GM19239 (cell line): ENCODE measurements around the gene EFS.

ENCODE experiments used
- DNase-seq: peaks from one replicate; pipeline ENCODE4 v3.0.0; 2011; ENCODE audit warnings: low spot score; ENCODE audit not compliant: insufficient read length
- FAIRE-seq: peaks from 2 replicates; lab custom pipeline; 2011; peaks lifted over from hg19 to GRCh38; lab: Jason Lieb, UNC

EFS gene, protein sequence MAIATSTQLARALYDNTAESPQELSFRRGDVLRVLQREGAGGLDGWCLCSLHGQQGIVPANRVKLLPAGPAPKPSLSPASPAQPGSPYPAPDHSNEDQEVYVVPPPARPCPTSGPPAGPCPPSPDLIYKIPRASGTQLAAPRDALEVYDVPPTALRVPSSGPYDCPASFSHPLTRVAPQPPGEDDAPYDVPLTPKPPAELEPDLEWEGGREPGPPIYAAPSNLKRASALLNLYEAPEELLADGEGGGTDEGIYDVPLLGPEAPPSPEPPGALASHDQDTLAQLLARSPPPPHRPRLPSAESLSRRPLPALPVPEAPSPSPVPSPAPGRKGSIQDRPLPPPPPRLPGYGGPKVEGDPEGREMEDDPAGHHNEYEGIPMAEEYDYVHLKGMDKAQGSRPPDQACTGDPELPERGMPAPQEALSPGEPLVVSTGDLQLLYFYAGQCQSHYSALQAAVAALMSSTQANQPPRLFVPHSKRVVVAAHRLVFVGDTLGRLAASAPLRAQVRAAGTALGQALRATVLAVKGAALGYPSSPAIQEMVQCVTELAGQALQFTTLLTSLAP

DNA sequence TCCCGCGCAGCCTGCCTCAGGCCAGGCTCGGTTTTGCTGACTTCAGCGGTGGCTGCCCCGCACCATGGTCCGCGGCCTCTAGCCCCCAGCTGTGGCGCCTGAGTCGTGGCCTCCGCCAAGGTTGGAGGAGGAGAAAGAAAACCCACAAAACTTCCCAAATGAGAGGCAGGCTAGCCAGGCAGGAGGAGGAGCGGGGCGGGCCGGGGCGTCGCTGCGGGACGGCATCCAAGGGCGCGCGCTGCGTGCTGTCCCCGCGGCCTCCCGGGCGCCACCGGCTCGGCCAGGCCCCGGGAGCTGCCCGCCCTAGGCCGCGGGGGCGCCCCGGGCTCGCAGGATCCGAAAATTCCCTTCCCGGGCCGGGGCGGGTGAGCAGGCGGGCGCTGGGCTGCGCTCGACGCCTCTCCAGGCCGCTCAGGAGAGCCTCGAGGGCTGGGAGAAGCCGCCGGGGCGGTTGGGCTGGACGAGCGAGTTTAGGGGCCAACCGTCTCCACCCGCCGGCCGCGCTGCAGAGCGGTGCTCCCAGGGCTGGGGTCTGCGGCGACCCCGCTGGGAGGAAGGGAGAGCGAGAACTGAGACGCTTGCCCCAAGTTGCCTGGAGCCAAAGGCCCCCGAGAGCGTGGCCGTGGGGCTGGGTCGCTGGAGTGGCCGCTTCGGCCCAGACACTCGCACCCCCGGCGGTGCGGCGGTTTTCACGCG lies at the start of gene EFS:
Gene EFS (minus strand): TSS at position 137 of the 696 bp plus-strand sequence. CDS start 147 bp downstream, outside the sequence.
- no peak for FAIRE-seq
- DNase-seq: no peak

DNA sequence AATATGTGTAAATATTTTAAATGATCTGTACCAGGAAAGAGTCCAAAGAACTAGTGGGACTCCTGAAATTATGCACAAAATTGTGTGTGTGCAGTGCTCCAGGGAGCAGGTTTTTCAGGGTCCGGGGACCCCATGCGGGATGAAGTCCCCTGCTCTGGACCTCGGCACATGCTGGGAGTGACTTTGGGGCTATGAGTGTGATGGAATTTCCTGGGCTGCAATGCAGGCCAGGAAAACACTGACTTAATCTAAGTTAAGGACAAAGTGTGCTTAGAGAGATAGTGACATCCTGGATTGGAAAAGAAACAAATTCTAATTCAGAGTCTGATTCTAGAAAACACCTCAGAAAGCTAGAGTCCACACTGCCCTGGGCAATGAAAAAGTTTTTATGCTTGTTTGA lies 49.3 kb upstream of the EFS start:
- no peak for FAIRE-seq

DNA sequence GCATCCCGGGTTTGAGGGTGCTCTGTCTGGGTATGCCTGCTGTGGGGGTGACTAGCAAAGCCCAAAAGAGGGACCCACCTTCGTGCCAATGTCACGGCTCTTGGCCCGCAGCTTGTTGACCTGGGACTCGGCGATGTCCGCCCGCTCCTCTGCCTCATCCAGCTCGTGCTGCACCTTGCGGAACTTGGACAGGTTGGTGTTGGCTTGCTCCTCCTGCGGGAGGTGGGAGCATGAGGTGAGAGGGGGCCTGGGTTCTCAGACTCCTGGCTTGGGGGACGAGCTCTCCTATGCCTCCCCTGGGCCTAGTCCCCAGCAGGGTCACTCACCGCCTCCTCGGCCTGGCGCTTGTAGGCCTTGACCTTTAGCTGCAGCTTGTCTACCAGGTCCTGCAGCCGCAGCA lies 48.7 kb upstream of the EFS start:
- FAIRE-seq (no peak), DNase-seq (no peak)

More for the DNA sequence above, 49.3 kb upstream of the EFS start:
- DNase-seq: no peak

DNA sequence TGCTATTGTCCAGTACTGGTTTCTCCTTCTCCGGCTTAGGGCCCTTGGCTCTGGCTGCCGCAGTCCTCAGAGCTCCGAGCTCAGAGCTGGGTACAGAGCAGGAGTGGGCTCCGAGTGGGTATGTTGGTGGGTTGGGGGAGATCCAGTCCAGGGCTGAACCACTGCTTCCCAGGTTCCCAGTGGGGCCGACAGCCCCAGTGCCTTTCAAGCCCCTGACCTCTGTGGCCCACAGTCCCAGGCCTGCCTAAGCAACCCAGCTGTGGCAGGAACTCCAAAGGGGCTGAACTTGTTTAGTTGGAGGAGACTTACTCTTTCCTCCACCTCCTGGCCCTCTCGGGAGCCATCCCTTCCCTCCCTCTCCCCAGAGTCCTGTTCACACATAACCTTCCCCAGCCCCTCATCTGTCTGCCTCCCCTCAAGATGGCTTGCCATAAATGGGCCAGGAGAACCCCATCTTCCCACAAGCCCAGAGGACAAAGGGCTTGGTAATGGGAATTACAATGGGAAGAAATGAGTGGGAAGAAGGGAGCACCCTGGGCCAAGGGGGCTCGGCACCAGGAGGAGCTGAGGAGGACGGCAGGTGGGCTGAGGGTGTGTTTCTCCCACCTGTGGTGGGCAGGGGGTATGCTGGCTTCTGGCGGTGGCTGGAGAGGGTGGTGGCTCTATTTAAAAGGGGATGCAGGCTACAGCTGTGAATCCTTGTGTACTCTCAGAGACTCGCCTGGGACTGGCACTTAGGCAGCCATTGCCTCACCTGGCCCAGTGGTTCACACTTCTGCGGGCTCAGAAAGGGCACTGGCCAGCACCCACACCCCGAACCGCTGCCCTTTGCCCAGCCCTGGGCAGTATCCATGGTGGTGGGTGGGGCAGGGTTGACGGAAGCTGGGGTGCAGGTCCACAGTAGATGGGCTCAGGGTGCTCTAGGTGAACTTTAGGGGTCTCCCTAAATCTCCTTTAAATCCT lies 46.9 kb upstream of the EFS start:
- no peak for FAIRE-seq

DNA sequence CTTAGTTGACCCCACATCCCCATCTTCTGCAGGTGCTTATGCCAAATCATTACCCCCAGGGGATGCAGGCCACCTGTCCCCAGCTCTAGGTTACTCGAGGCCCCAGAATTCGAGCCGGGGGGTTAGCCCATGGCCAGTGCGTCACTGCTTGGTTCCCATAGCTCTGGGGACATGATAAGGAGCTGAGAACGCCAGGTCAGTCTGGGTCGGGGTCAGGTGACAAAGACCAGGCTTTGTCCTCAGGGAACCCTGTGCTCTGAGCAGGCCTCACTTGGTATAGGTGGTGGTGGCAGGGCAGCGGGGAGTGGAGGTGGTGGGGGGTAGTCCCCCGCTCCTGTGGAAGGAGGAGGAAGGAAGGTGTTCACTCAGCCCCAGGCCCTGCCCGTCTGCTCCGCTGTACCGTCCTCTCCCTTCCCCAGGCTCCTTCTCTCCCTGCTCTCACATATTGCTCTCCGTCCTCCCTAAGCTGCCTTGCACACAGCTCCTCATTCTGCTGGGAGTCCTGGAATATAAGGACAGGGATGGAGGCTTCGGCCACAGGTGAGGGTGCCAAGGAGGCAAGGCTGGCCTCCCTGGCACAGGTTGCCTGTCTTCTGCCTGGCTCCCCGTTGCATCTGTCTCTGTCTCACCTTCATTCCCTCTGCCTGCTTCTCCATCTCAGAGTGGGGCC lies 45.1 kb upstream of the EFS start:
- DNase-seq (no peak), FAIRE-seq (no peak)

More for the DNA sequence above, 46.9 kb upstream of the EFS start:
- no peak for DNase-seq

DNA sequence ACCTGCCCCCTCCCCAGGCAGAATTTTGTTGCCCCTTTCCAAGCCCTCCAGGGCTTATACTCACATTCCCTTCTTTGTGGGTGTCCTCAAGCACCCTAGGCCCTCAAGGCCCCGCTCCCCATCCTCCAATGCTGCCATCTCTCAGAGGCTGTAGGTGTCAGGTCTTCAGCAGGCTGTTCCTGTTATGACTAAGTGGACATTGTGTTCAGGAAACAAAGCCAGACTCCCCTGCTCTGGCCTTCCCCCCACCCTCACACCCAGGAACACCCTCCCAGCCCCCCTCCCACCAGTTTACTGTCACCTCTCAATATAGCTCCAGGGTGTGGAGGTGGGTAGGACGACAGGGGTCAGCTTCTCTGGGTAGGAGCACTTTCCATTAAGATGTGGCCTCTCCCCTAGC lies 44.5 kb upstream of the EFS start:
- no peak for DNase-seq
- no peak for FAIRE-seq

DNA sequence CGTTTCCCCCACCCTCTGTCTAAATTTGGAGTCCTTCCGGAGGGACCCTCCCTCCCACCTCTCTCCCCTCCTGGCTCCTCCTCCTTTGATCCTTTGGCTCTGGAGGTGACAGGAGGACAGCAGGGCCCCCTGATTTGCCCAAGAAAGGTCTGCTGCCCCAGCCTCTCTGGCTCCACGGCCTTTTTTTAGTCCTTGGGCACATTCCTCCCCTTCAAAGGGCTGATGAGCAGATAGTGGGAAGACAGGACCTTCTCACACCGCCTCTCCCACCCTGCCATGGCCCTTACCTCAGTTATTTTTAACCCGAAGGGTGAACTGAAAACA lies 43.3 kb upstream of the EFS start:
- no peak for FAIRE-seq
- DNase-seq: no peak

DNA sequence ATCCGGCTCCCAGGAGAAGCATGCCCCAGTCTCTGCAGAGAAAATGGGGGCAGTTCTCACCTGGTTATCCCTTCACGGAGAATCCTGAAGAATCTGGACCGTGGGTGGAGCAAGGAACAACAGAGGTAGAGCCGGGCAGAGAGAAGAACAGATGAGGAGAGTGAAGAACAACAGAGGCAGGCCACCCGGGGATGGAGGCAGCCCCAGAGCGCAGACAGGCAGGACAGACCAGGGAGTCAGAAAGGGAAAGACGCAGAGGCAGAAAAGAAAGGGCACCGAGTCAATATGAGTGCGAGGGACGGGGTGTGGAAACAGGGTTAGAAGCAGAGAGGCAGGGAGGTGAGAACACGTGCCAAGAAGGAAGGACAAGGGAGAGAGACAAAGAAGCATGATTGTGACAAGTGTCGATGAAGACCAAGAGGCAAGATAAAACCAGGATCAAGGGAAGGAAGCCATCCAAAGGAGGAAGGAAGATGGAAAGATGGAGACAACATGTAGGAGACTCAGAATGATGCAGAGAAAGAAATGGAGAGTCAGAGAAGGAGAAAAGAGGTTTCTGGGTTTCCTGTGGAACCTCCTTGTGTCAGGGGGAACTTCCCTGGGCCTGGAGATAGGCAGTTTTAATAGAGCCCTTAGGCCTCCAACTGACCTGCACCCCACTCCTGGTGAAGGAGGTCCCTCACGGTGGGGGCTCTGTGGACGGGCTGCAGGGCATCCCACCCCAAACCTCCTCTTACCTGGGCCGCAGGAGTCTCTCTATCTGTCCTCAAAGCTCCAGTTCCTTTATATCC lies 42.7 kb upstream of the EFS start, which contains the start of gene MYH6:
Gene MYH6 (minus strand): TSS at position 758 of the 791 bp plus-strand sequence. CDS start 1,050 bp downstream, outside the sequence.
- no peak for FAIRE-seq
- no peak for DNase-seq

DNA sequence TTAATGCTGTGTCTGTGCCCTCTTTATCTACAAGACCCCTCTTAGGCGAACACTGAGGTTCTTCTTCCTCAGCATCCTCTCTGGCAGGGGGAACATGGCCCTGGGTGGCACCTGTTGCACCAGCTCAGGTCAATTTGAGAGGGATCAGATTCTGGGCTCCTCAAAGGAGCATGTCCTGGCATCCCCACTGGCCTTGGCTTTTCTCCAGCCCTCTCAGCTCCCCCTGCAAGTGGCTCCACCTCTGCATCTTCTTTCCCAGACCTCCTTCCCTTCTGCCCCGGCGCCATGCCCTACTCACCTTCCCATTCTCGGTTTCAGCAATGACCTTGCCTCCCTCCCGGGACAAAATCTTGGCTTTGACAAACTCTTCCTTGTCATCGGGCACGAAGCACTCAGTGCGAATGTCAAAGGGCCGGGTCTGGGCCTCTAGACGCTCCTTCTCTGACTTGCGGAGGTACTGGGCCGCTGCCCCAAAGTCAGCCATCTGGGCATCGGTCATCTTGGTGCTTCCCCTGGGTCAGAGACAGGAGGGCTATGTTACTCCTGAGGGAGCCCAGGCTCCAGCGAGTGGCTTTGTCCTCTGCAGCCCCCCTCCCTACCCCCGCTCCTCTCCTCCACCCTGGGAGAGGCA lies 41.9 kb upstream of the EFS start:
- FAIRE-seq (no peak), DNase-seq (no peak)

DNA sequence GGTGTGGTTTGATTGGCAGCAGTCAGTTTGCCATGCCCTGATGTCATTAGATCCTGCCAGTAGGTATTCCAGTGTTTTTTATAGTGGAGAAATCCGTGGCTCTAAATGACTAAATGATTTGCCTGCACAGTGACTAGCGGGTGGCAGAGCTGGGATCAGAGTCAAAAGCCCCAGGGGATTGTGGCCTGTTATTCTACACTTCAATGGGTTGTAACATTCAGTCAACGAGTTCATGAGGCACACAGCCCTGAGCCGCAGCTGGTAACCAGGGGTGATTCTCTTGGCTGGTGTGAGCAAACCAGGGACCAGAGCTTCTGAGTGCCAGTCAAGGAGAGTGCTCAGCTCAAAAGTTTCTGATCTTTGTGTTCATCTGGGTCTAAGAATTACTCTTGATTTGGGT lies 41.3 kb upstream of the EFS start:
- FAIRE-seq: no peak

DNA sequence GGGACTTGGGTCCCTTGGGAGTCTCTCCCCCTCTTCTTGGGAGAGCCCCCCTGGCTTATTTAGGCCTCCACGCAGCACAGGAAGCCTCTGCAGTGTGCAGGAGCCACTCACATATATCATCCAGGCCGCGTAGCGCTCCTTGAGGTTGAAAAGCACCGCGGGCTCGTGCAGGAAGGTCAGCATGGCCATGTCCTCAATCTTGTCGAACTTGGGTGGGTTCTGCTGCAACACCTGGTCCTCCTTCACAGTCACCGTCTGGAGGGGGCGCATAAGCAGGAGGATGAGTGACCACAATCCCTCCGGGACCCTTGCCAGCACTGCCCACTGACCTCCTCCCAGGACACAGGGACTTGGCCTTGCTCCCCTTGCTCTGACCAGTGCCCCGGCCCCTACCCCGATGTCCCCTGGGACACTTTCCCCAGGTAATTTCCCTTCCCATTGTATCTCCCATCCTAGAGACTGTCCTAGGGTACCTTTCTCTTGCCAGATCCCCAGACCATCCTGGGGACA lies 40.6 kb upstream of the EFS start:
- FAIRE-seq (no peak), DNase-seq (no peak)

More for the DNA sequence above, 41.3 kb upstream of the EFS start:
- DNase-seq: no peak

DNA sequence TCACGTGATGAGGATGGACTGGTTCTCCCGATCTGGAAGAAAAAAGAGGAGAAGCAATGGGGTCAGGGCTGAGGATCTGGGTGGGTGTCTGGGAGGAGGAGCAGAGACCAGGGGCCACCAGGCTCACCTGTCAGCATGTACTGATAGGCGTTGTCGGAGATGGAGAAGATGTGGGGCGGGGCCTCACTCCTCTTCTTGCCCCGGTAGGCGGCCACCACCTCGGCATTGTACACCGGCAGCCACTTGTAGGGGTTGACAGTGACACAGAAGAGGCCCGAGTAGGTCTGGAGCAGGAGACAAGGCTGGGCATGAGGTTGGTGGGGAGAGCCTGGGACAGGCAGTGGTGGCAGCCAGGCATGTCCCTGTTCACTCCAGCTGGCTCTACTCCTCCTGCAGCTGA lies 40.1 kb upstream of the EFS start:
- DNase-seq: no peak
- FAIRE-seq: no peak

DNA sequence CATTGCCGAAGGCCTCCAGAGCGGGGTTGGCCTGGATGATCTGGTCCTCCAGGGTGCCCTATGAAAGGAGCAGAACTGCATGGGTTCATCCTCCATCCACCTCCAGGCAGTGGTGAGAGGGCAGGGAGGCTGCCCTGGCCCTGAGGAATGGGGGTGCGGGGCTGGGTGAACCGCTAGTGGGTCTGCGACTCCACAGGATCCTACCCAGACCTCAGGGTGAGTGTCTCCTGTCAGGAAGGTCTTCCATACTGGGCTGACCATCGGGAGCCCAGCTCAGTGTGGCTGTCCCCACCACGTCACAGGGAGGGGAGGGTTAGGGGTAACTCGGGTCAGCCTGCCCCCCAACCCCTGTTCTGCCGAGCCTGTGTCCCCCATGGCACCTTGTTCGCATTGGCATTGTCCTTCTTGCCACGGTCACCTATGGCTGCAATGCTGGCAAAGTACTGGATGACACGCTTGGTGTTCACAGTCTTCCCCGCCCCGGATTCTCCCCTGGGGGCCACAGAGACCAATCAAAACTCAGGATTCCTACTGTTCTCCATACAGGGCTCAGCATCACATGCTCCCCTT lies 39.4 kb upstream of the EFS start:
- no peak for DNase-seq
- FAIRE-seq: no peak

DNA sequence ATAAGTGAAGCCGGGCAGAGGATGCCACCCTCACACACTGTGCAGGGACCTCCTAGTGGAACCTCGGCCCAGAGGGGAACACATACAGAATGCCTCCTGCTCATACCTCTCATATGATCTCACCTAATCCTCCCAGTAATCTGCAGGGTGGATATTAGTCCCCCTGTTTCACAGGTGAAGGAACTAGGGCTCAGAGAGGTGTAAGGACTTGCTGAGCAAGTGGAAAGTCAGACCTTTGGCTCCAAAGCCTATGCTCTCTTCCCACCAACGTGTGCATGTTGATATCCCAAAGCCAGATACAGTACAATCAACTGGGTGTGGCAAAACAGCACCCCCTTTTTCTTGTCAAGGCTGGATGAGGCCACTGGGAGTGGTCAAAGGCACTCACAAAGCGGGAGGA lies 38.9 kb upstream of the EFS start:
- FAIRE-seq (no peak), DNase-seq (no peak)

DNA sequence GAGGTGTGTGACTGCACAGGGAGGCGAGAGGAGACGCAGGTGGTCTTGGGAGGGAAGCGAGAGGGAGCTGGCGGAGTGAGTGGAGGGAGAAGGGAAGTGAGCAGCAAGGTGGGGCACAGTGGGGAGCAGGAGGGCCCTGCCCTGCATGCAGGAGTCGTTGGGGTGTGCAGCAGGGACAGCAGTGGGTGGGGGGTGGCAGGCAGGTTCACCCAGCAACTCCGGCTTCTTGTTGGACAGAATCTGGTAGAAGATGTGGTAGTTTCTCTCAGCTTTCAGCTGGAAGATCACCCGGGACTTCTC lies 38.1 kb upstream of the EFS start:
- DNase-seq (no peak), FAIRE-seq (no peak)

DNA sequence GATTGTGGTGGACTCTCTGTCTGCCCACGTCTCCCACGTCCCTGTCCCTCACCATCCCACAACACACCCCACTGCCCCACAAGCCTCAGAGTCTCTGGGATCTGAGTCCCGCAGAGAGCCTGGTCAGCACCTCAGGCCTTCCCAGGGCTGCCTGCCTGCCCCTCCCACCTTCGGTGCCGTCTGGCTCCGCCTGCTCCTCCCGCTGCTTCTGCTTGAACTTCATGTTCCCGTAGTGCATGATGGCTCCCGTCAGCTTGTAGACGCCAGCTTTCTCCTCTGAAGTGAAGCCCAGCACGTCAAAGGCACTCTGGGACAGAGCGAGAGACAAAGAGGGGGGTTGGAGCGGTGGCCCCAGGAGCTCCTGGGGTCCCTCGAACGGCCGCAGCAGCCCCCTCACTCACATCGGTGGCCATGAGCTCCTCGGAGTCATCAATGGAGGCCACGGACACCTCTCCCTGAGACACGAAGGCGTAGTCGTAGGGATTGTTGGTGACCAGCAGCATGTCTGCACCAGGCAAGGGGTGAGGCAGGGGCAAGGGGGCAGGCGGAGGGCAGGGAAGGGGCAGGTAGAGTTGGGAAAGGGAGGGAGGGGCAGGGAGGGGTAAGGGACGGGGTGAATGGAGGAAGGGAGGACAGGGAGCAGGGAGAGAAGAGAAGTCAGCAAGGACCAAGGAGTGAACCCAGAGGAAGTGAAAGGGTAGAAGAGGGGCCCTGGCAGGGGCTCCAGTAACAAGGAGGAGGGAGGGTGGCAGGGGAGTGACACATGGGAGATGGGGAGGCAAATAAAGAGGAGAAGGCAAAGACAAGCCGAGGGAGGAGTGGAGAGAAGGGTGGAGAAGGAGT lies 37.5 kb upstream of the EFS start:
- DNase-seq: no peak
- FAIRE-seq: no peak

DNA sequence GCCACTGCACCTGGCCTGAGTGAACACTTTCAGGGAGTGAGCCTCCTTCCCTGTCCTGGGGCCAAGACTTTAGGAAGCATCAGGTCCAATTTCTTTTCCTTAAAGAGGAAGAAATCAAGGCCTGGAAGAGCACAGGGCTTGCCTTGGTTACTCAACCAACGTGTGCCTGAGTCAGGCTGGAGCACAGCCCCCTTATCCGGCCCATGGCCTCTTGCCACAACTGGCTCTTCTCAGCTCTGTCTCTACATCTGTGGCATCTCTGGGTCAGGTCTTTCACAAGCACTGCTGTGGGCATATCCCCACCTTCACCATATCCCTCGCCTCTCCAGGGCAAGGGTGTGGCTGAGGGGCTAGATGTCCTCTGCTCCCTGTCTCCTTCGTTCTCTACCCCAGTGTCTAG lies 36.3 kb upstream of the EFS start:
- no peak for DNase-seq
- no peak for FAIRE-seq
